HG03025 (cell line): Measurements from ENCODE around the gene GTF2A1.
"Not testable (repeated sequence)": the region's sequence is repeated elsewhere in the genome, so short reads cannot be mapped to it uniquely, and the experiment has no call there.

Experiments used
- ATAC-seq: cut with Tn5 transposase; IDR thresholded peaks from one replicate; pipeline ENCODE4 v1.9.1; 2021; ENCODE audit warnings: mild to moderate bottlenecking, moderate library complexity; ENCODE audit not compliant: unreplicated experiment, low FRiP score

Gene GTF2A1

GRCh38 chr14:81234278-81234677 lies 13.5 kb upstream of the GTF2A1 start:
- ATAC-seq: no peak

DNA sequence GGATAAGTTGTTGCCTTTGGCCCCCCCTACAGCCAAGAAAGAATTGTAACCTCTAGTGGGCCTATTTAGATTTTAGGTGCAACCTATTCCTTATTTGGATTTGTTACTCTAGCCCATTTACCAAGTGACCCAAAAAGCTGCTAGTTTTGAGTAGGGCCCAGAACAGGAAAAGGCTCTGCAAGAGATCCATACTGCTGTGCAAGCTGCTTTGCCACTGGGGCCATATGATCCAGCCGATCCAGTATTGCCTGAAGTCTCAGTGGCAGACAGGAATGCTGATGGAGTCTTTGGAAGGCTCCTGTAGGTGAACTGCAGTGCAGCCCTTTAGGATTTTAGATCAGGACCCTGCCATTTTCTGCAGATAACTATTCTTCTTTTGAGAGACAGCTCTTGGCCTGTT lies 12.9 kb upstream of the GTF2A1 start:
- no peak for ATAC-seq

DNA sequence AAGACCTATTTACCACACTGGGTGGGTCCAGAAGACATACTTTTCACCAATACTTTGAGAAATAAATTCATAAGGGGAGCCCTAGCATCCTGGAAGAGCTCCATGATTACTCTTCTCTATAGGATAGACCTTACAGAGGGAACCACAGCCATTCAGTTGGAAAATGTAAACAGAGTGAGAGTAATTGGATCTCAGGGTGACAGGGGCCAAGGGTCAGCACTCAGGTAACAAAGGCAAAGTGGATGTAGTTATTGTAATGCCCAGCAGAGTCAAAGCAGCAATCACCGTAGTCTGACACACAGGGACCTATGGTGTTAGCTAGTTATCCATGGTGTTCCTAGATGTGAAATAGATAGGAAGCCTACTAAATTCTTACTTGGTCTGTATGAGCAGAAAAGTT lies 10.8 kb upstream of the GTF2A1 start:
- no peak for ATAC-seq

DNA sequence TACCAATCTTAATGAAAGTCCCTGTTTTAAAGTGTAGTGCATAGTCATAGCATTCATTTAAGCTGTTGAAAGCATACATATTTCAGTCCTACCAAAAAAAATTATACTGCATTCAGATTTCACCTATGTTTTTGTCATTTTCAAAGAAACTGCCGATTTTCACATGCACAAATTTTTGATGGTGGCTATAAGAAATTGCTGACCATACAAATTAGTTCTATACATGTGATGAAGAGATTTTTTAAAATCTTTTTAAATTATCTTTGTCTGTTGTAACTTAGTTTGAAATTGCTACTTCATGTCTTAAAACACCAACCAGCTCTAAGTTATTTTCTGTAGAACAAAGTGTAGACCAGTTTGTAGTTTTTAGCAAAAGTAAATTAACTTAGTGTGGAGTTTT lies 3.5 kb upstream of the GTF2A1 start:
- ATAC-seq: no peak

GRCh38 chr14:81223788-81224187 lies 3.0 kb upstream of the GTF2A1 start:
- not testable (repeated sequence) for ATAC-seq

DNA sequence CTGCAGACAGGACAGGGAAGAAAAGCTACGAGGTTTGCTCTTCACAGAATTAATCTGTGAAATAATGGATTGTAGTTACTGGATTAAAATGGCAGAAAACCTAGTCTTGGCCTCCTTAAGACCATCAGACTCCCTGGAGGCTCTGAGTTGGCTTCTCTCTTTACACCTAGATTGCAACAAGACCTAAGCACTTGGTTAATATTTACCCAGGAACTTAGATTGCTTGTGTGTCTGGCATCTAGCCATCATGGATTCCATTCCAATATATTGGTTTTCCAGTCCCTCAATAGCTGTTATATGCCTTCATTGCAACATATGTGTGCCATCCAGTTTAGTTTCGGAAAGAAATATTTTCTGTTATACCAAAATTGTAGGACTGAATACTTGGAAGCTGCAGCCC lies 1.9 kb upstream of the GTF2A1 start:
- no peak for ATAC-seq

DNA sequence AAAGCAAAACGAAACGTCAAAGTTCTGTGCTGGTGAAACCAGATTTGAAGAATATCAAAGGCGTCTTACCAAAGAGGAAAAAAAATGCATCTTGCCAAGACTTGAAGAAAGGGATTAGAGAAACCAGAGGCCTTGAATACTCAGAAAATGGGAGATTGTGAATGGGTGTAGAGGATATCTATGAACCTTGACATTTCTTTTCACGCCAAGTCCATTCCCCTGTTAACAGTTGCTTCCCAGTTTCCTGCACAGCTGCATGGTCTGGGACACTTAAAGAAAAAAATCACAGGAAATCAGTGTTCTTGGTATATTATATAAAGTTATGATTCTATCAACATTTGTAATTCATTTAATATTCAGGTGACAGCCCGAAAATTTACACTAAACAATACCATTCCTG lies 1.4 kb upstream of the GTF2A1 start:
- ATAC-seq: no peak

DNA sequence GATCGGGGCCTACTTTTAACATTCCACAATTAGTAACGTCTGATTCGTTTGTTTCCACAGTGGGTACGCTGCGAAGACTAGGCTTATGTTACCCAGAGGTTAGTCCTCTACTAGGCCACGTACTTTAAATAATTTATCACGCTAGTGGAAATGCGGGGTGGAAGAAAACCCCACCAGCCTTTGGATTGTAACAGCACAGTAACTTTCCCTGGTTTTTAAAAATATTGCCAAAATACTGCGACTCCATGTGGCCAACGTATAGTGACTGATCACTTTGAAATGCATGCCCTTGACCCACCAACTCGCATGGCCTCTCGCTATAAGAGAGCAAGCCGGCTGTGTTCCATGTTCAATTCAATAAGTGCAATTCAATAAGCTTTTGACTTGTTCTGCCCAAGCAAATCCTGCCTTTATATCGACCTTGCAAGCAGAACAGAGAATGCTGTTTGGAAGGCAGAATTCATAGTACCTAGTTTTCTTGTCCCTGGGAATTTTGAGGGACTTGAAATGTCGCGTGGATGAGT lies 882 bp upstream of the GTF2A1 start:
- no peak for ATAC-seq

- ATAC-seq: no peak
Measured at GRCh38 chr14:81220580-81220829, 254 bp downstream of the GTF2A1 start.

DNA sequence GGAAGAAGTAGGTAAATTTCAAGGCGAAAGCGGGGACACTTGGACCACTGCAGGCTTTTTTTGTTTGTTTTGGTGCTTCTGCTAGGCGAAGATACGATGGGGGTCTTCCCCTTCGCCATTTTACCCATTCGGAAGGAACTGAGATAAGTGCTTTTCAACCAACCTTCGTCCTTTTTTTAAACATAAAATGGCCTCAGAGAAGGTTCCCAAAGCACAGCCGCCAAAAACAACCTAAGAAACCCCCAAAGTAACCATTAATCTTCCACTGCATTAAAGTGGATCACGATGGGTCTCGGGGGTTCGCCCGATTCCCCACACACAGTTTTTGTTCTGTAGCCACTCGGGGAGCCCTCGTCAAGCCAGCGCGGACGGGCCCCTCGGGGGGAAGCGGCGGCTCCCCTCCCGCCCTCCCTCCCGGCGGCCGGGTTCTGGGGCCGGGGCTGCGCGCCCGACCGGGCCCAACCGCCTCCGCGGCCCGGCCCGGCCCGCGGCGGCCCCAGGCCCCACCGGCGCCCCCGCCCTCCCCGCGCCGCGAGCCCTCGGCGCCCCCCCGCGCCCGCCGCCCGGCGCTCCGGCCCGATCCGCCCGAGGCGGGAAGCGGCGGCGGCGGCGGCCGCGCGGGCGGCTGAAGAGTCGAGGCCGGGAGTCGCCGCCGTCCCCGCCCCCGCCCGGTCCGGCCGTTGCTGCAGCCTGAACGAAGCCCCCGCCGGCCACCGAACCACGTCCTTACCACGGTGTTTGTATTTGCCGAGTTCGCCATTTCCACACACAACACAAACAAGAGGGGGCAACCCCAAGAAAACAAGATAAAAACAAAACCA lies 790 bp downstream of the GTF2A1 start:
- ATAC-seq: no peak

- peak; percentile 54 for ATAC-seq
Measured at GRCh38 chr14:81219210-81219758, 1.5 kb downstream of the GTF2A1 start.

DNA sequence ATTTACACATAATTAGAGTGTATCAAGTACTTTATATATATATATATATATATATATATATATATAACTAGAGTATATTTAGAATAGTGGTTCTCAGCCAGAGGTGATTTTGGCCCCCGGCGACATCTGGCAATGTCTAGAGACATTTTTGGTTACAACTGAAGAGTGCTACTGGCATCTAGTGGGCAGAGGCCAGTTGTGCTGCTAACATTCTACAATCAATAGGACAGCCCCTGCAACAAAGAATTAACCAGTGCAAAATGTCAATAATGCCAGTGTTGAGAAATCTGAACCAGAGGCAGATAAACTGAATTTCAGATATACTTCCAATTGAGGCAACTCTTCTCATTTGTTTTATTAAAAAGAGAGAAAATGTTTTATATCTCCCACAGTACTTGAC lies 8.9 kb downstream of the GTF2A1 start:
- peak; percentile 51 for ATAC-seq

GRCh38 chr14:81209167-81209836 lies 11.5 kb downstream of the GTF2A1 start:
- ATAC-seq: no peak

DNA sequence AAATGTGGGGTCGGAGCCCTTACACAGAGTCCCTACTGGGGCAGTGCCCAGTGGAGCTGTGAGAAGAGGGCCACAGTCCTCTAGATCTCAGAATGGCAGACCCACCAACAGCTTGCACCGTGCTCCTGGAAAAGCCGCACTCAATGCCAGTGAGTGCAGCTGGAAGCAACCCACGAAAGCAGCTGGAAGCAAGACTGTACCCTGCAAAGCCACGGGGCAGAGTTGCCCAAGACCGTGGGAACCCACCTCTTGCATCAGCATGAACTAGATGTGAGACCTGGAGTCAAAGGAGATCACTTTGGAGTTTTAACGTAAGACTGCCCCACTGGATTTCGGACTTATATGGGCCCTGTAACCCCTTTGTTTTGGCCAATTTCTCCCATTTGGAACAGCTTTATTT lies 12.3 kb downstream of the GTF2A1 start:
- no peak for ATAC-seq

DNA sequence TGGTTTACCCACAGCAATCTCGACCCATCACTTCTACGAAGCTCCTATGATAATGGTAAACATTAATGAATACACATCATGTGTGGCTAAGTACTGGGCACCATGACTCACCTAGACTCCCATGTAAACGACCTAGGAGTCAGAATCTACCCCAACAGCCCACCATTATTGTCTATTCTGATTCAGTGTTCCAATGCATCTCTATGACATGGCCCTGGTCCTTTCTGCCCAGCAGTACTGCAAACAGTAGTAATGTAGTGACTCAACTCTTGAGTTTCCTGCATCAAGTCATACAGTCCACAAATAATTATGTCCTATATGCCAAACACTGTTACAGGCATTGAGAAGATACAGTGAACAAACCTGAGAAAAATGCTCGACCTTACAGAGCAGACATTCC lies 14.6 kb downstream of the GTF2A1 start:
- no peak for ATAC-seq

DNA sequence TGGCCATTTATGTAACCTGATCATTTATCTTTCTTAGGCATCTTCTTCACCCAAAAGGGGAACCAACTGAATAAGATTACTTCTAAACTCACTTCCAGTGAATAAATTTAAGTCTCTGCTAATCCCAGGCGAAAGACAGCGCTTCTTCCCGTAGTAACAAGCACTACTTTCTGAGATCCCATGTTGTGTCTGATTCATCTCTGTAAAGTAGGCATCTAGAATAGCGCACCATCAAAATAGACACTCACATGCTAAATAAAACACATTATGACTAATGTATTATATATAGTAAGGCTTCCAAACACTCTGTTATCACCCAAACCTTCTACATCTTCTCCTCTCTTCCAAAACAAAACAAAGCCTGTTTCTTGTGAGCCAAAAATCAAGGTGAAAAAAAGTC lies 15.1 kb downstream of the GTF2A1 start:
- ATAC-seq: no peak

GRCh38 chr14:81200054-81200453 lies 20.7 kb downstream of the GTF2A1 start:
- no peak for ATAC-seq

DNA sequence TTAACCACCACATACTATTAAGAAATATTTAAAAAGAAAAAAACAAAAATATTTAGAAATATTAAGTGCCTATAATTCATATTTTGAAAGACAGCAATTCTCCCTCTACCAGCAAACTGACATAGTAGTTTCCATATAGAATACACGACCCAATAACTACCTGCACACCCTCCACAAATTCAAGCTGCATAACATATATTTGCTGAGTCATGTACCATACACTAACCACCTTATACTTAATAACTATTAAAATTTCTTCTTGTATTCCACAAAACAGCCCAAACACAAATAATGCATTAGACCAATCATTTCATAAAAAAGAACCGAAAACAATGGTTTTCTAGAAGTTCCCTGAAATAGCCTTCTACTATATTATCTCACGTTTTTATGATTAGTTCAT lies 21.7 kb downstream of the GTF2A1 start:
- ATAC-seq: no peak

DNA sequence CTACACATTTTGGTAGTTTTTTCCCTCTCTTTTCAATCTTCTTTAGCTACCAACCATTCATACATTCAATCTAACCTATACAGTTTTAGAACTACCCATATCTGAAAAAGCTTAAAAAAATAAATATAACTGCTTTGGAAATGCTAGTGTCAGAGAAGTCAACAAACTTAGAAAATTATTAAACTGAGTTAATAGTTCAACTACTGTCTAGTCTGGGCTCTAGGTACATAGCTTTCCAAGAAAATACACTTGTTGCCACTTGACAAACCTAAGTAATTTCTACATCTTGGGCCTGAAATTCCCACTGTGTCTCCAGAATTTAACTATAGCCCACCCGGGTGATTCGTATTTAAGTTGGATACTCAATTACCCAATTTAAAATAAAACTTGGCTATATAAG lies 22.1 kb downstream of the GTF2A1 start:
- no peak for ATAC-seq

DNA sequence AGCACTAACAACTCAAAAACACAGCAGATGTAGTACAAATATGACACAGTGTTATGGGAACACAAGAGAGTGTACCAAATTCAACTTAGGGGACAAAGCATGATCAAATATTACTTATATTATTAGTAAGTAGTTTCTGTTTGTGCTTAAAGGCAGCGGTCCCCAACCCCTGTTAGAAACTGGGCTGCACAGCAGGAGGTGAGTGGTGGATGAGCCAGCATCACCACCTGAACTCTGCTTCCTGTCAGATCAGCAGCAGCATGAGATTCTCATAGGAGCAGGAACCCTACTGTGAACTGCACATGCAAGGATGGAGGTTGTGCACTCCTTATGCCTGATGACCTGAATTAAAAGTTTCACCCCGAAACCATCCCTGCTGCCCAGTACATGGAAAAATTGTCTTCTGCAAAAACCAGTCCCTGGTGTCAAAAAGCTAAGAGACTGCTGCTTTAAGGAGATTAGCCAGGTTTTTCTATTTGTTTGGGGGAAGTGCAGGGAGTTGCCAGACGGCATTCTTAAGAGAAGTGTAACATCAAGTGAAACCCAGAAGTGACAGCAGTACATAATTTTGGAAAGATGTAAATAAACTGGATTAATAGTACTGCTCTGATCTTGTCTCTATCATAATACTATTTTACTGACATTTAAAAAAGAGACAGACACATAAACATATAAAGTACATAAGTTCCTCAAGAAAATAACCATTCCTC lies 26.7 kb downstream of the GTF2A1 start:
- no peak for ATAC-seq

- ATAC-seq: no peak
Measured at GRCh38 chr14:81192594-81192993, 28.2 kb downstream of the GTF2A1 start.
